GM18502 (cell line): ENCODE data around the gene AMOTL1.

Experiments
- ATAC-seq: cut with Tn5 transposase; IDR thresholded peaks from one replicate; pipeline ENCODE4 v1.9.1; 2021; ENCODE audit warnings: mild to moderate bottlenecking; ENCODE audit not compliant: unreplicated experiment, poor library complexity

AMOTL1 gene

GRCh38 chr11:94767701-94768601 is at the start of gene AMOTL1:
TSS of gene AMOTL1 (plus strand) at chr11:94768356. CDS start at chr11:94768512, 156 bp downstream.
- peak; percentile 79 for ATAC-seq

- ATAC-seq: no peak
Observed at GRCh38 chr11:94719876-94720275, 48.3 kb upstream of the AMOTL1 start.

GRCh38 chr11:94721565-94722292 is 46.4 kb upstream of the AMOTL1 start:
- ATAC-seq: no peak

GRCh38 chr11:94722735-94723134 is 45.4 kb upstream of the AMOTL1 start:
- ATAC-seq: no peak

GRCh38 chr11:94725097-94725496 is 43.1 kb upstream of the AMOTL1 start:
- no peak for ATAC-seq

- no peak for ATAC-seq
Observed at GRCh38 chr11:94727819-94728218, 40.3 kb upstream of the AMOTL1 start.

- ATAC-seq: no peak
Observed at GRCh38 chr11:94728541-94728940, 39.6 kb upstream of the AMOTL1 start.

GRCh38 chr11:94728966-94729751 is 39.0 kb upstream of the AMOTL1 start:
- no peak for ATAC-seq

- no peak for ATAC-seq
Observed at GRCh38 chr11:94730153-94730552, 38.0 kb upstream of the AMOTL1 start.

- ATAC-seq: no peak
Observed at GRCh38 chr11:94731880-94732601, 36.1 kb upstream of the AMOTL1 start.

- no peak for ATAC-seq
Observed at GRCh38 chr11:94732617-94733281, 35.4 kb upstream of the AMOTL1 start.

GRCh38 chr11:94734563-94735275 is 33.4 kb upstream of the AMOTL1 start:
- ATAC-seq: no peak

GRCh38 chr11:94735907-94736306 is 32.2 kb upstream of the AMOTL1 start:
- ATAC-seq: no peak

GRCh38 chr11:94737171-94737611 is 31.0 kb upstream of the AMOTL1 start:
- no peak for ATAC-seq

- no peak for ATAC-seq
Observed at GRCh38 chr11:94738746-94739145, 29.4 kb upstream of the AMOTL1 start.

- ATAC-seq: no peak
Observed at GRCh38 chr11:94739331-94739730, 28.8 kb upstream of the AMOTL1 start.

GRCh38 chr11:94740083-94741021 is 27.8 kb upstream of the AMOTL1 start:
- ATAC-seq: no peak
